SK-N-SH (cell line): ENCODE data around the gene PAM16.

ENCODE experiments used
- GABPA ChIP-seq: IDR thresholded peaks from 2 replicates; pipeline ENCODE4 v1.4.0; 2012; ENCODE audit warnings: low read depth, mild to moderate bottlenecking
- RCOR1 ChIP-seq: fragments of 150-350 bp; IDR thresholded peaks from 2 replicates; pipeline ENCODE4 v1.6.1; 2017; ENCODE audit warnings: antibody characterized with exemption, low read length
- TF ChIP-seq, protein P1 (sequence below): IDR thresholded peaks from 2 replicates; pipeline ENCODE4 v1.6.1; 2012; ENCODE audit warnings: mild to moderate bottlenecking, low read depth, low read length, moderate library complexity
- TF ChIP-seq, protein P2 (sequence below): fragments of 200-600 bp; sonication (generic); IDR thresholded peaks from 2 replicates; pipeline ENCODE4 v1.6.1; 2017; ENCODE audit warnings: antibody characterized with exemption, mild to moderate bottlenecking, moderate library complexity
- TF ChIP-seq, protein P3 (sequence below): IDR thresholded peaks from 2 replicates; pipeline ENCODE4 v1.4.0; 2012; ENCODE audit warnings: low read depth

DNA sequence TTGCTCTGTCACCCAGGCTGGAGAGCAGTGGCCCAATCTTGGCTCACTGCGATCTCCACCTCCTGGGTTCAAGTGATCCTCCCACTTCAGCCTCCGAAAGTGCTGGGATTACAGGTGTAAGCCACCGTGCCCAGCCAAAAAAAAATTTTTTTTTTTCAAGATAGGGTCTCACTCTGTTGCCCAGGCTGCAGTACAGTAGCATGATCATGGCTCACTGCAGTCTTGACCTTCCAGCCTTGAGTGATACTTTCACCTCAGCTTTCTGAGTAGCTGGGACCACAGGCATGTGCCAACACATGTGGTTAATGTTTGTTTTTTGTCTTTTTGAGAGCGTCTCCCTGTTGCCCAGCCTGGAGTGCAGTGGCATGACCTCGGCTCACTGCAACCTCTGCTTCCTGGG is 1.7 kb upstream of the PAM16 start:
- TF ChIP-seq, protein P1, sequence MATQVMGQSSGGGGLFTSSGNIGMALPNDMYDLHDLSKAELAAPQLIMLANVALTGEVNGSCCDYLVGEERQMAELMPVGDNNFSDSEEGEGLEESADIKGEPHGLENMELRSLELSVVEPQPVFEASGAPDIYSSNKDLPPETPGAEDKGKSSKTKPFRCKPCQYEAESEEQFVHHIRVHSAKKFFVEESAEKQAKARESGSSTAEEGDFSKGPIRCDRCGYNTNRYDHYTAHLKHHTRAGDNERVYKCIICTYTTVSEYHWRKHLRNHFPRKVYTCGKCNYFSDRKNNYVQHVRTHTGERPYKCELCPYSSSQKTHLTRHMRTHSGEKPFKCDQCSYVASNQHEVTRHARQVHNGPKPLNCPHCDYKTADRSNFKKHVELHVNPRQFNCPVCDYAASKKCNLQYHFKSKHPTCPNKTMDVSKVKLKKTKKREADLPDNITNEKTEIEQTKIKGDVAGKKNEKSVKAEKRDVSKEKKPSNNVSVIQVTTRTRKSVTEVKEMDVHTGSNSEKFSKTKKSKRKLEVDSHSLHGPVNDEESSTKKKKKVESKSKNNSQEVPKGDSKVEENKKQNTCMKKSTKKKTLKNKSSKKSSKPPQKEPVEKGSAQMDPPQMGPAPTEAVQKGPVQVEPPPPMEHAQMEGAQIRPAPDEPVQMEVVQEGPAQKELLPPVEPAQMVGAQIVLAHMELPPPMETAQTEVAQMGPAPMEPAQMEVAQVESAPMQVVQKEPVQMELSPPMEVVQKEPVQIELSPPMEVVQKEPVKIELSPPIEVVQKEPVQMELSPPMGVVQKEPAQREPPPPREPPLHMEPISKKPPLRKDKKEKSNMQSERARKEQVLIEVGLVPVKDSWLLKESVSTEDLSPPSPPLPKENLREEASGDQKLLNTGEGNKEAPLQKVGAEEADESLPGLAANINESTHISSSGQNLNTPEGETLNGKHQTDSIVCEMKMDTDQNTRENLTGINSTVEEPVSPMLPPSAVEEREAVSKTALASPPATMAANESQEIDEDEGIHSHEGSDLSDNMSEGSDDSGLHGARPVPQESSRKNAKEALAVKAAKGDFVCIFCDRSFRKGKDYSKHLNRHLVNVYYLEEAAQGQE: no peak
- TF ChIP-seq, protein P2, sequence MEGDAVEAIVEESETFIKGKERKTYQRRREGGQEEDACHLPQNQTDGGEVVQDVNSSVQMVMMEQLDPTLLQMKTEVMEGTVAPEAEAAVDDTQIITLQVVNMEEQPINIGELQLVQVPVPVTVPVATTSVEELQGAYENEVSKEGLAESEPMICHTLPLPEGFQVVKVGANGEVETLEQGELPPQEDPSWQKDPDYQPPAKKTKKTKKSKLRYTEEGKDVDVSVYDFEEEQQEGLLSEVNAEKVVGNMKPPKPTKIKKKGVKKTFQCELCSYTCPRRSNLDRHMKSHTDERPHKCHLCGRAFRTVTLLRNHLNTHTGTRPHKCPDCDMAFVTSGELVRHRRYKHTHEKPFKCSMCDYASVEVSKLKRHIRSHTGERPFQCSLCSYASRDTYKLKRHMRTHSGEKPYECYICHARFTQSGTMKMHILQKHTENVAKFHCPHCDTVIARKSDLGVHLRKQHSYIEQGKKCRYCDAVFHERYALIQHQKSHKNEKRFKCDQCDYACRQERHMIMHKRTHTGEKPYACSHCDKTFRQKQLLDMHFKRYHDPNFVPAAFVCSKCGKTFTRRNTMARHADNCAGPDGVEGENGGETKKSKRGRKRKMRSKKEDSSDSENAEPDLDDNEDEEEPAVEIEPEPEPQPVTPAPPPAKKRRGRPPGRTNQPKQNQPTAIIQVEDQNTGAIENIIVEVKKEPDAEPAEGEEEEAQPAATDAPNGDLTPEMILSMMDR: no peak
- TF ChIP-seq, protein P3, sequence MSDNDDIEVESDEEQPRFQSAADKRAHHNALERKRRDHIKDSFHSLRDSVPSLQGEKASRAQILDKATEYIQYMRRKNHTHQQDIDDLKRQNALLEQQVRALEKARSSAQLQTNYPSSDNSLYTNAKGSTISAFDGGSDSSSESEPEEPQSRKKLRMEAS: no peak
- no peak for TF ChIP-seq GABPA
- TF ChIP-seq RCOR1: no peak
